Activated T-cell treated with anti-CD3 and anti-CD28 coated beads for 48 hours (primary cell): ENCODE data around the gene CSTF2T.

Experiments
- DNase-seq: peaks from one replicate; pipeline ENCODE4 v3.0.0-alpha.2; 2020; ENCODE audit warnings: low read depth

Gene CSTF2T

DNA sequence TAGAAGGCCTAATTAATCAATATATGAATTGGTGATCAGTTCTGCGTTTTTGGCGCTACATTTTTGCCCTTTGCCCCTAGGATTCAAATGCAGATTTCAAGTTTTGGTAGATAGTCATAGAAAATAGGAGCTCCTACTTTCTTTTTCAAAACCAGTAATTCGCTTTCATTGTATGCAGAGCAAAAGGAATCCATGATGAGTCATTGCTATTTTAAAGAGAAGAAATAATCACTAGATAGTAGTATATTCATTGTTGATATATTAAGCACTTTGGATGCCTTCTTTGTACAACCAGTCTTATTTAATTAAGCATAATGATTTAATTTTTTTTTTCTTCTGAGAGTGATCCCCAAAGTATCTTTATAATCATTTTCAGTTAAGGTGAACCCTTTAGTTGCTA, 50.3 kb downstream of the CSTF2T start:
- DNase-seq, result no peak
